ENCODE data around the gene UBE2Q2.

UBE2Q2 gene

DNA sequence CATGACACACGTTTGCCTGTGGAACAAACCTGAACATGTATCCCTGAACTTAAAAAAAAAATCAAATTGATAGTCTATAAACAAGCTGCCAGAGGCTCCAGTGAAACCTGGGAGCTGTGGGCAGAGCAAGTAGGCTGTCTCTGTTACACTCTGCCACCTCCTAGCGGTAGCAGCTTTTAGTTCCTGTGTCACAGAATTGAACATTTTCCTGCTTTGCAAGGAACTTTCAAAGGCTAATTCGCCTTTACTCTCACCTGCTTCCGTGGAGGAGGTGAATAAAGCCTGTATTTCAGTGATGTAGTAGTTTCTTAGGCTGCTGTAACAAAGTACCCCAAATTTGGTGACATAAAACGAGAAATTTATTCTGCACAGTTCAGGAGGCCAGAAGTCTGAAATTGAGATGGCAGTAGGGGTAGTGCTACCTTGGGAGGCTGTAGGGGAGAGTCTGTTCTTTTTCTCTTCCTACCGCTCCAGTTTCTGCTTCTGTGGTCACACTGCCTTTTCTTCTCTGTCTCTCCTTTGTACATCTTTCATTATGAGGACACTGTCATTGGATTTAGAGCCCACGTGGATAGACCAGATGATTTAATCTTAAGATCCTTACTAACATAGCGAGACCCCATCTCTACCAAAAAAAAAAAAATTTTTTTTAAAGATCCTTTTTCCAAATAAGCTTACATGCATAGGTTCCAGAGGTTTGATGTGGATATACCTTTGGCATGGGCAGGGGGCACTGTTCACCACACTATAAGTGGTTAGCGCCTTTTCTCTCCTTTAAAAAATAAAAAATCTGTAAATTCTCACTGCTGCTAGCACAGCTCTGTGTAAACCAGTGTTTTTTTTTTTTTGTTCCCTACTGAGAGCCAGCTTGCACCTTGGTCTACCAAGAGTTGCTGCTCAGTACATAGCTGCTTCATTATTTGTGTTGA lies 85.7 kb downstream of the UBE2Q2 start:
- no peak overlapping the region for H3K27ac ChIP-seq
- TF ChIP-seq, protein P1, sequence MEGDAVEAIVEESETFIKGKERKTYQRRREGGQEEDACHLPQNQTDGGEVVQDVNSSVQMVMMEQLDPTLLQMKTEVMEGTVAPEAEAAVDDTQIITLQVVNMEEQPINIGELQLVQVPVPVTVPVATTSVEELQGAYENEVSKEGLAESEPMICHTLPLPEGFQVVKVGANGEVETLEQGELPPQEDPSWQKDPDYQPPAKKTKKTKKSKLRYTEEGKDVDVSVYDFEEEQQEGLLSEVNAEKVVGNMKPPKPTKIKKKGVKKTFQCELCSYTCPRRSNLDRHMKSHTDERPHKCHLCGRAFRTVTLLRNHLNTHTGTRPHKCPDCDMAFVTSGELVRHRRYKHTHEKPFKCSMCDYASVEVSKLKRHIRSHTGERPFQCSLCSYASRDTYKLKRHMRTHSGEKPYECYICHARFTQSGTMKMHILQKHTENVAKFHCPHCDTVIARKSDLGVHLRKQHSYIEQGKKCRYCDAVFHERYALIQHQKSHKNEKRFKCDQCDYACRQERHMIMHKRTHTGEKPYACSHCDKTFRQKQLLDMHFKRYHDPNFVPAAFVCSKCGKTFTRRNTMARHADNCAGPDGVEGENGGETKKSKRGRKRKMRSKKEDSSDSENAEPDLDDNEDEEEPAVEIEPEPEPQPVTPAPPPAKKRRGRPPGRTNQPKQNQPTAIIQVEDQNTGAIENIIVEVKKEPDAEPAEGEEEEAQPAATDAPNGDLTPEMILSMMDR (IDR thresholded peaks at IDR 0.05) = peak; percentile 72
- no peak for TF ChIP-seq ZFX (IDR thresholded peaks at IDR 0.05; ENCODE audit: borderline replicate concordance)

DNA sequence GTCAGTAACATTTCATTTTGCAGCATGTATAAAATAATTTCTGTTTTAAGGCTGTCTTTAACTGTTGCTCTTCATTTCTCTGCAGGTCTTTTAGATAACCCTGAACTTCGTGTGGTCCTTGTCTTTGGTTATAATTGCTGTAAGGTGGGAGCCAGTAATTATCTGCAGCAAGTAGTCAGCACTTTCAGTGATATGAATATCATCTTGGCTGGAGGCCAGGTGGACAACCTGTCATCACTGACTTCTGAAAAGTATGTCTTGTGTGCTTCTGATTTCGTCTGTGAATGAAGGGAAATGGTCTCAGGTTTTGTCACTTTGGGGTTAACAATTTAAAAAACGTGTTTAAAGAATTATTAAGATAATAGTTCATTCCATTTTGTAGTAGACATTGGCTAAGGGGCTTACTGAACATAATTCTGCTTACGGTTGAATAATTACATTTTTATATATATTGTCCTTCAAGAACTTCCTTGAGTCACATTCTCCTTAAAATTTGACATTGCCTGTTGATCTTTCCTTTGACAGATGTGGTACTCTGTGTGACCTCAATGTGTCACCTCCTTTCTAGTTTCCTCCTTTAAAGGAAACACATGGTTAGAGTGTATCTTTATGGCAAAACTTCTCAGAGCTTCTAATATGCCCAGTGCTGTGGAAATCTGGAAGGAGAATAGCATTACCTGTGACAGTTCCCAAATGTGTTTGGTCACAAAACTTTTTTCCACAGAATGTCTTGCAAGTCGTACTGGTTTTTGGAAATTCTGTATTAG lies 86.7 kb downstream of the UBE2Q2 start:
- no peak for TF ChIP-seq ZFX (IDR thresholded peaks at IDR 0.05; ENCODE audit: borderline replicate concordance)
- TF ChIP-seq, protein P1 (IDR thresholded peaks at IDR 0.05) = no peak
- no peak overlapping the region for H3K27ac ChIP-seq

DNA sequence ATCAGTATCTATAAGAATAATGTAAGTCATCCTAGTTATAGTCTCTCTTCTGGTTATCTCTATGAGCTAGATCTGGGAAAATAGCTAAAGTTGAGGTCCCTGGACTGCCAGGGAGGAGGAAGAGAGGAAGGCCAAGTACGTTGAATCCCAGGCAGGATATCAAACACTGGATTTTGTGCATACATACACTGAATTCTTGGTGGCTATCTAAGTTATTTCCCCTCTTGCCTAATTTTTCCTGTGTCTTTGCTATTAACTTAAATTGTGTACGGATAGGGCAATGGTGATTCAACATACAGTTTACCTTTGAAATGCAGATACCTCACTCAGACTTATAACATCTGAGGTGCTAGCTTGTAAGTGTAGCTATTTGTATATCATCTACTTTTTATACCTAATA lies 87.6 kb downstream of the UBE2Q2 start:
- no peak for TF ChIP-seq ZFX (IDR thresholded peaks at IDR 0.05; ENCODE audit: borderline replicate concordance)
- TF ChIP-seq, protein P1 (IDR thresholded peaks at IDR 0.05) = no peak
- no peak overlapping the region for H3K27ac ChIP-seq

DNA sequence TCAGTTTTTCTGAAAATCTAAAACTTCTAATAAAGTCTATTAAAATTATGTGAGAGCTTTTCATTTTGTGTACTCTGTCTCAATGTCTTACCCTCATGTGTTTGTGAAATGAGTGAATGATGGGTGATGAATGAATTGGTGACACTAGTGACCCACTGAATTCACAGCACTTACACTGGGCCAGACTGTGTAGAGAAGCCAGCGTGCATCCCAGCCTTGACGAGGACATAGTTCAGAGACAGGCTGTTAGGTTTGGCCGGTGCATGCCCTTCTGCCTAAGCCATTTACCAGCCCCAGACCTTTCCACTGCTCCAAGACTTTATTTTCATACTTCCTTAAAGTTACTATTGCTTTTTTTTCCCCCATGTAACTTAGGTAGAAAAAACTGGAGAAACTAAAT lies 99.2 kb downstream of the UBE2Q2 start:
- H3K27ac ChIP-seq = no peak overlapping the region
- TF ChIP-seq ZFX (IDR thresholded peaks at IDR 0.05; ENCODE audit: borderline replicate concordance) = no peak
- TF ChIP-seq, protein P1 (IDR thresholded peaks at IDR 0.05) = no peak

DNA sequence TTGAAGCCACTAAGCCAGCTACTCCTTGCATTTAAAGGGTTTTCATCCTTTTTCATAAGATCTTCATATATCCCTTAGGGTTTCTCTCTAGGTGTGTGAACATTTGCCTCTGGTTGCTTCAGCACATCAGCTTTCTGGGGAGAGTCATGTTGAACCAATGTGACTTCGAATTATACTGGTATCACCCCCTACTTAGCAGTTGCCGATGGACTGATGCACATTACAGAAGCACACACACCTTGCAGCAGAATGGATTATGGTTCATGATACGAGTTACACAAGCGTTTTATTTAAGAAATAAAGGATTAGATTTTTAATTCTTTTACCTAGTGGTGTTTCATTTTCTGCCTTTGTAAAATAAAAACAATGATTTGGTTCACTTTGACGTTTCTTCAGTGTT lies 100.0 kb downstream of the UBE2Q2 start:
- H3K27ac ChIP-seq = no peak overlapping the region
- TF ChIP-seq ZFX (IDR thresholded peaks at IDR 0.05; ENCODE audit: borderline replicate concordance) = no peak
- TF ChIP-seq, protein P1 (IDR thresholded peaks at IDR 0.05) = no peak

DNA sequence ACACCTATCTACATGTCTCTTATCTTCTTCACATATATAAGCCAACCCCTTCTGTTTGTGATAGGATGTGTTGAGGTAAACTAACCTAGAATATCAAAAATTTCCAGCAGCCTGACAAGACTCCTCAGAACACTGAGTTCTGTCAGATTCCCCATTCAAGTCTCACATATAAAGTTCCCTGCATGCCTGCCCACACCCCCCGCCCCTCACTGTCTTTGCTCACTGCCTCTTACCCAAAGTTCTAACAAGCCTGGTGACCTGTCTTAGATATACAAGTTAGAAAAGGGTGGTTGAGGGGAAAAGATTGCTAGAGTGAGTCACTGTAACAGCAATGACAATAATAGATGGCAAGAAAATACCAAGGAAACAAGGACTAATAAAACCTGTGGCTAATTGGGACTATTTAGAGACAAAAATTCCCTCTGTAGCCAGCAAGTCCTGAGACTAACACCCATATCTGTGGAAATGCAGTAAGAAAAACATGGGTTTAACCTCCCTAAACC lies 100.5 kb downstream of the UBE2Q2 start:
- H3K27ac ChIP-seq = no peak overlapping the region
- TF ChIP-seq, protein P1 (IDR thresholded peaks at IDR 0.05) = no peak
- TF ChIP-seq ZFX (IDR thresholded peaks at IDR 0.05; ENCODE audit: borderline replicate concordance) = no peak

Data from 22Rv1 (cell line).